HG02981 (cell line): ENCODE data around the gene SPEG.

Experiments
- ATAC-seq: cut with Tn5 transposase; IDR thresholded peaks from one replicate; pipeline ENCODE4 v1.9.1; 2021; ENCODE audit warnings: mild to moderate bottlenecking, moderate library complexity; ENCODE audit not compliant: unreplicated experiment

SPEG gene

GRCh38 chr2:219474285-219475060, 39.8 kb downstream of the SPEG start:
- no peak for ATAC-seq

- ATAC-seq, result no peak
Observed at GRCh38 chr2:219475278-219475677, 40.6 kb downstream of the SPEG start.

GRCh38 chr2:219475697-219476651, 41.3 kb downstream of the SPEG start:
- ATAC-seq, result no peak

GRCh38 chr2:219476652-219477151, 42.1 kb downstream of the SPEG start:
- no peak for ATAC-seq

GRCh38 chr2:219477179-219477578, 42.5 kb downstream of the SPEG start:
- no peak for ATAC-seq

- no peak for ATAC-seq
Observed at GRCh38 chr2:219477815-219478214, 43.2 kb downstream of the SPEG start.

- ATAC-seq, result no peak
Observed at GRCh38 chr2:219478916-219479315, 44.3 kb downstream of the SPEG start.

- no peak for ATAC-seq
Observed at GRCh38 chr2:219480004-219480403, 45.4 kb downstream of the SPEG start.

- ATAC-seq, result no peak
Observed at GRCh38 chr2:219482674-219483405, 48.2 kb downstream of the SPEG start.

GRCh38 chr2:219483451-219484342, 49.1 kb downstream of the SPEG start:
- ATAC-seq, result no peak

- no peak for ATAC-seq
Observed at GRCh38 chr2:219484343-219485200, 49.9 kb downstream of the SPEG start.

GRCh38 chr2:219485201-219485580, 50.5 kb downstream of the SPEG start:
- ATAC-seq, result no peak

GRCh38 chr2:219486380-219486959, 51.8 kb downstream of the SPEG start:
- no peak for ATAC-seq

GRCh38 chr2:219488149-219488843, 53.7 kb downstream of the SPEG start:
- ATAC-seq, result no peak

GRCh38 chr2:219488844-219489194, 54.2 kb downstream of the SPEG start:
- no peak for ATAC-seq

- no peak for ATAC-seq
Observed at GRCh38 chr2:219489315-219489714, 54.7 kb downstream of the SPEG start.

- no peak for ATAC-seq
Observed at GRCh38 chr2:219490186-219490585, 55.5 kb downstream of the SPEG start.

GRCh38 chr2:219490600-219491130, 56.0 kb downstream of the SPEG start:
- ATAC-seq, result no peak
